CD14-positive monocyte (primary cell): ENCODE results near the gene CHAT. TPM values are rescaled to one million over a fixed set of nuclear protein-coding genes. Genes with fewer than 3 reads are reported as not detected.

Experiments
- DNase-seq, 3 donors: peaks; one replicate each; pipeline ENCODE4 v3.0.0-alpha.2; 2011 to 2022
- H2AFZ ChIP-seq: 2 replicates; pipeline ENCODE4 v1.6.0; 2012; ENCODE audit warnings: mild to moderate bottlenecking, low read depth, low read length, inconsistent platforms; ENCODE audit not compliant: insufficient read depth, poor library complexity, severe bottlenecking
- H3K27ac ChIP-seq, 2 donors: 1 replicate in 1 of 2; 2 replicates in 1 of 2; pipeline ENCODE4 v1.5.1; 2012 to 2013; ENCODE audit warnings: low read length in 2 of 2, control low read depth in 1 of 2, inconsistent platforms in 1 of 2, low read depth in 1 of 2, mild to moderate bottlenecking in 1 of 2
- H3K27me3 ChIP-seq, 2 donors: one replicate each; pipeline versions ENCODE4 v1.6.0 to v1.6.1; 2011 to 2013; ENCODE audit warnings: low read length in 2 of 2; ENCODE audit not compliant: control insufficient read depth in 2 of 2, insufficient read depth in 2 of 2
- H3K36me3 ChIP-seq, 2 donors: replicated peaks in 1 of 2; 1 replicate in 1 of 2; 2 replicates in 1 of 2; pipeline versions ENCODE4 v1.5.1 to v1.6.1; 2012 to 2013; ENCODE audit warnings: low read length in 2 of 2, control low read depth in 1 of 2, inconsistent platforms in 1 of 2, mild to moderate bottlenecking in 1 of 2; ENCODE audit not compliant: insufficient read depth in 2 of 2, control insufficient read depth in 1 of 2
- H3K4me1 ChIP-seq, 2 donors: 1 replicate in 1 of 2; 2 replicates in 1 of 2; pipeline versions ENCODE4 v1.5.1 to v1.6.1; 2012 to 2013; ENCODE audit warnings: low read length in 2 of 2, control low read depth in 1 of 2, inconsistent platforms in 1 of 2, mild to moderate bottlenecking in 1 of 2, moderate library complexity in 1 of 2; ENCODE audit not compliant: insufficient read depth in 2 of 2, control insufficient read depth in 1 of 2
- H3K4me2 ChIP-seq: replicated peaks from 2 replicates; pipeline ENCODE3; 2012; ENCODE audit warnings: low read length, moderate library complexity, mild to moderate bottlenecking; ENCODE audit not compliant: poor library complexity, severe bottlenecking; ENCODE audit errors: extremely low read depth
- H3K4me3 ChIP-seq, 3 experiments: fragments of 200-600 bp in 1 of 3; sonication (generic) in 1 of 3; replicated peaks in 1 of 3; 1 replicate in 2 of 3; 2 replicates in 1 of 3; pipeline ENCODE4 v1.5.1; 2011 to 2013; ENCODE audit warnings: low read length in 3 of 3, mild to moderate bottlenecking in 3 of 3, control low read depth in 2 of 3, low read depth in 2 of 3, inconsistent platforms in 1 of 3, moderate library complexity in 1 of 3
- H3K79me2 ChIP-seq: 2 replicates; pipeline ENCODE4 v1.6.0; 2012; ENCODE audit warnings: mild to moderate bottlenecking, control low read depth, inconsistent platforms, low read length, moderate library complexity; ENCODE audit not compliant: insufficient read depth
- H3K9ac ChIP-seq: 2 replicates; pipeline ENCODE4 v1.6.0; 2017; ENCODE audit warnings: low read length, mild to moderate bottlenecking; ENCODE audit not compliant: insufficient read depth, poor library complexity, severe bottlenecking
- H3K9me3 ChIP-seq, 2 donors: replicated peaks in 1 of 2; 1 replicate in 1 of 2; 2 replicates in 1 of 2; pipeline versions ENCODE4 v1.5.1 to v1.6.1; 2012 to 2013; ENCODE audit warnings: low read length in 2 of 2, control low read depth in 1 of 2; ENCODE audit not compliant: control insufficient read depth in 1 of 2, insufficient read depth in 1 of 2
- H4K20me1 ChIP-seq: 2 replicates; pipeline ENCODE4 v1.6.0; 2012; ENCODE audit warnings: mild to moderate bottlenecking, low read length, control low read depth, moderate library complexity; ENCODE audit not compliant: insufficient read depth
- H3K27ac Mint-ChIP-seq, 7 donors: one replicate each; pipeline ENCODE4 v1.8.0; 2020; ENCODE audit warnings: mild to moderate bottlenecking in 7 of 7, mixed read lengths in 7 of 7, moderate library complexity in 6 of 7, inconsistent platforms in 2 of 7
- H3K27me3 Mint-ChIP-seq, 3 donors: one replicate each; pipeline ENCODE4 v1.8.0; 2021 to 2022; ENCODE audit warnings: low read depth in 3 of 3, mild to moderate bottlenecking in 3 of 3, mixed read lengths in 3 of 3, moderate library complexity in 3 of 3, inconsistent platforms in 1 of 3
- H3K36me3 Mint-ChIP-seq, 2 donors: one replicate each; pipeline ENCODE4 v1.8.0; 2020; ENCODE audit warnings: mixed read lengths in 2 of 2, inconsistent platforms in 1 of 2, mild to moderate bottlenecking in 1 of 2
- H3K4me1 Mint-ChIP-seq: one replicate; pipeline ENCODE4 v1.8.0; 2020; ENCODE audit warnings: mild to moderate bottlenecking, mixed read lengths
- H3K4me3 Mint-ChIP-seq, 2 donors: one replicate each; pipeline ENCODE4 v1.8.0; 2020; ENCODE audit warnings: mild to moderate bottlenecking in 2 of 2, mixed read lengths in 2 of 2, moderate library complexity in 1 of 2
- H3K9me3 Mint-ChIP-seq, 7 donors: one replicate each; pipeline ENCODE4 v1.8.0; 2020 to 2022; ENCODE audit warnings: mixed read lengths in 7 of 7, mild to moderate bottlenecking in 6 of 7, moderate library complexity in 6 of 7, inconsistent platforms in 2 of 7
- WGBS: methylation state at CpG from one replicate; pipeline ENCODE4 v1.1.5; 2013; ENCODE audit warnings: missing lambda C conversion rate; ENCODE audit not compliant: insufficient coverage; 5-methylcytosine and 5-hydroxymethylcytosine counted together
- intact Hi-C, 2 donors: fragments of 100-400 bp; cut with micrococcal nuclease; formaldehyde crosslinking; loops; one replicate each; pipeline versions ENCODE4 v1.15.0 to v1.15.1; 2023
- polyA plus RNA-seq, 3 donors: library from polyadenylated mRNA; depleted of rRNA in 1 of 3; unstranded in 2 of 3; stranded (reverse) in 1 of 3; fragments of 300-500 nt in 2 of 3; fragments of >200 nt in 1 of 3; fragmentation: Illumina TruSeq in 2 of 3; gene quantifications; 1 replicate in 2 of 3; 2 replicates in 1 of 3; pipeline ENCODE4 v1.2.3, GENCODE V29; 2012 to 2021
- TF ChIP-seq, protein P1 (sequence below): fragments of 200-600 bp; IDR thresholded peaks from one replicate; pipeline ENCODE4 v1.8.0; 2022; ENCODE audit warnings: antibody characterized with exemption, mild to moderate bottlenecking

The CHAT gene
- polyA plus RNA-seq, 3 donors = not detected

DNA sequence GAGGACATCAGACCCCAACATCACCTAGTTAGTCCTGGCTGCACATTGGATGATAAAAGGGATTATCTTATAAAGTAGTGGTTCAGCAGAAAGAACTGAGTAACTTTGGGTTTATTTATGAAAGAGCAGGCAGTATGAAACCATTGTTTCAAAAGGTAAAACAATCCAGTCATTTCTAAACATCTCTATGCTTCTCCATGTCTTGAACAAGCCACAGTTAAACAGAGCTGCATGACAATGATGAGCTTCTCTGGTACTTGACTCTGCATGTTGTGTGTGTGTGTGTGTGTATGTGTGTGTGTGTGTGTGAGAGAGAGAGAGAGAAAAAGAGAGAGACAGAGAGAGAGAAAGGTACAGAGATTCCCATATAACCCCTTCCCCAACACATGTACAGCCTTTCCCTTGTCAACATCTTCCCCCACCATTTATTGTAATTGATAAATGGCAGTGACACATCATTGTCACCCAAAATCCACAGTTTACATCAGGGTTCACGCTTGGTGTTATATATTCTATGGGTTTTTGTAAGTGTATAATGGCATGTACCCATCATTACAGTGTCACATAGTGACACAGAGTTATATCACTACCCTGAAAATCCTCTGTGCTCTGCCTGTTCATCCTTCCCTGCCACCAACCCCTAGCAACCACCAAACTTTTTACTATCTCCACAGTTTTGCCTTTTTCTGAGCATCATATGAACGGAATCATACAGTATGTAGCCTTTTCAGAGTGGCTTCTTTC, 36.5 kb upstream of the CHAT start:
- no peaks in the 10 kb centered on the region for H3K4me1 Mint-ChIP-seq
- WGBS = no CpG with 5 or more reads among the region's 2 CpGs
- Histone ChIP-seq H3K27me3 (no peaks in the 10 kb centered on the region), H3K79me2 (no peaks in the 10 kb centered on the region), H3K36me3 (no peaks in the 10 kb centered on the region), H3K9ac (no peak overlapping the region), H4K20me1 (no peaks in the 10 kb centered on the region), H3K4me2 (no peak overlapping the region), H2AFZ (no peak overlapping the region), H3K4me1 (no peaks in the 10 kb centered on the region), H3K4me3 (no peak overlapping the region), H3K9me3 (no peaks in the 10 kb centered on the region), H3K27ac (no peak overlapping the region)
- H3K9me3 Mint-ChIP-seq = peaks cover 0 to 4% (median 0%) of the 10 kb centered on the region in 7 donors
- no peaks in the 10 kb centered on the region for H3K36me3 Mint-ChIP-seq
- intact Hi-C loops = no loop called here
- DNase-seq = no peak
- TF ChIP-seq, protein P1, sequence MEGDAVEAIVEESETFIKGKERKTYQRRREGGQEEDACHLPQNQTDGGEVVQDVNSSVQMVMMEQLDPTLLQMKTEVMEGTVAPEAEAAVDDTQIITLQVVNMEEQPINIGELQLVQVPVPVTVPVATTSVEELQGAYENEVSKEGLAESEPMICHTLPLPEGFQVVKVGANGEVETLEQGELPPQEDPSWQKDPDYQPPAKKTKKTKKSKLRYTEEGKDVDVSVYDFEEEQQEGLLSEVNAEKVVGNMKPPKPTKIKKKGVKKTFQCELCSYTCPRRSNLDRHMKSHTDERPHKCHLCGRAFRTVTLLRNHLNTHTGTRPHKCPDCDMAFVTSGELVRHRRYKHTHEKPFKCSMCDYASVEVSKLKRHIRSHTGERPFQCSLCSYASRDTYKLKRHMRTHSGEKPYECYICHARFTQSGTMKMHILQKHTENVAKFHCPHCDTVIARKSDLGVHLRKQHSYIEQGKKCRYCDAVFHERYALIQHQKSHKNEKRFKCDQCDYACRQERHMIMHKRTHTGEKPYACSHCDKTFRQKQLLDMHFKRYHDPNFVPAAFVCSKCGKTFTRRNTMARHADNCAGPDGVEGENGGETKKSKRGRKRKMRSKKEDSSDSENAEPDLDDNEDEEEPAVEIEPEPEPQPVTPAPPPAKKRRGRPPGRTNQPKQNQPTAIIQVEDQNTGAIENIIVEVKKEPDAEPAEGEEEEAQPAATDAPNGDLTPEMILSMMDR = no peak
- H3K27me3 Mint-ChIP-seq = peaks cover 5 to 9% (median 5%) of the 10 kb centered on the region in 3 donors
- H3K4me3 Mint-ChIP-seq = no peak overlapping the region
- H3K27ac Mint-ChIP-seq = no peak overlapping the region

DNA sequence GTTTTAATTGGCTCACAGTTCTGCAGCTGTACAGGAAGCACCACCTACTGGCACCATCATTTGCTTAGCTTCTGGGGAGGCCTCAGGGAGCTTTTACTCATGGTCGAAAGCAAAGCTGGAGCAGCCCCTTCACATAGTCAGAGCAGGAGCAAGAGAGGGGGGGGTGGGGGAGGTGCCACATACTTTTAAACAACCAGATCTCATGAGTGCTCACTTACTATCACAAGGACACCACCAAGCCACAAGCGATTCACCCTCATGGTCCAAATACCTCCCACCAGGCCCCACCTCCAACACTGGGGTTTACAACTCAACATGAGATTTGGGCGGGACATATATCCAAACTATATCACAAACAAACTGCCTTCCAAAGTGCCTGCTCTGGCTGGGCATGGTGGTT, 35.4 kb upstream of the CHAT start:
- no peak overlapping the region for H3K27ac Mint-ChIP-seq
- no peak overlapping the region for H3K4me3 ChIP-seq
- intact Hi-C loops = no loop called here
- TF ChIP-seq, protein P1 = no peak
- no peaks in the 10 kb centered on the region for H3K9me3 ChIP-seq
- peaks cover 5 to 8% (median 5%) of the 10 kb centered on the region in 3 donors for H3K27me3 Mint-ChIP-seq
- H3K36me3 Mint-ChIP-seq = no peaks in the 10 kb centered on the region
- no peak overlapping the region for H3K27ac ChIP-seq
- 91% methylated on average over 2 of the region's 3 CpGs for WGBS
- H3K9ac ChIP-seq = no peak overlapping the region
- H3K9me3 Mint-ChIP-seq = peaks cover 0 to 4% (median 0%) of the 10 kb centered on the region in 7 donors
- no peak overlapping the region for H3K4me2 ChIP-seq
- H3K4me1 Mint-ChIP-seq = no peaks in the 10 kb centered on the region
- no peaks in the 10 kb centered on the region for H3K36me3 ChIP-seq
- H3K79me2 ChIP-seq = no peaks in the 10 kb centered on the region
- no peak for DNase-seq
- no peaks in the 10 kb centered on the region for H3K4me1 ChIP-seq
- no peaks in the 10 kb centered on the region for H3K27me3 ChIP-seq
- no peak overlapping the region for H3K4me3 Mint-ChIP-seq
- no peak overlapping the region for H2AFZ ChIP-seq
- H4K20me1 ChIP-seq = no peaks in the 10 kb centered on the region
